ENCODE measurements around the gene TOPORS.

TOPORS gene

GRCh38 chr9:32500768-32501167 lies 51.6 kb downstream of the TOPORS start:
- no peak for DNase-seq

GRCh38 chr9:32497921-32498320 lies 54.5 kb downstream of the TOPORS start:
- no peak for DNase-seq

GRCh38 chr9:32490601-32491000 lies 61.8 kb downstream of the TOPORS start:
- no peak for DNase-seq
